ENCODE measurements around the gene POC1A.

POC1A gene

DNA sequence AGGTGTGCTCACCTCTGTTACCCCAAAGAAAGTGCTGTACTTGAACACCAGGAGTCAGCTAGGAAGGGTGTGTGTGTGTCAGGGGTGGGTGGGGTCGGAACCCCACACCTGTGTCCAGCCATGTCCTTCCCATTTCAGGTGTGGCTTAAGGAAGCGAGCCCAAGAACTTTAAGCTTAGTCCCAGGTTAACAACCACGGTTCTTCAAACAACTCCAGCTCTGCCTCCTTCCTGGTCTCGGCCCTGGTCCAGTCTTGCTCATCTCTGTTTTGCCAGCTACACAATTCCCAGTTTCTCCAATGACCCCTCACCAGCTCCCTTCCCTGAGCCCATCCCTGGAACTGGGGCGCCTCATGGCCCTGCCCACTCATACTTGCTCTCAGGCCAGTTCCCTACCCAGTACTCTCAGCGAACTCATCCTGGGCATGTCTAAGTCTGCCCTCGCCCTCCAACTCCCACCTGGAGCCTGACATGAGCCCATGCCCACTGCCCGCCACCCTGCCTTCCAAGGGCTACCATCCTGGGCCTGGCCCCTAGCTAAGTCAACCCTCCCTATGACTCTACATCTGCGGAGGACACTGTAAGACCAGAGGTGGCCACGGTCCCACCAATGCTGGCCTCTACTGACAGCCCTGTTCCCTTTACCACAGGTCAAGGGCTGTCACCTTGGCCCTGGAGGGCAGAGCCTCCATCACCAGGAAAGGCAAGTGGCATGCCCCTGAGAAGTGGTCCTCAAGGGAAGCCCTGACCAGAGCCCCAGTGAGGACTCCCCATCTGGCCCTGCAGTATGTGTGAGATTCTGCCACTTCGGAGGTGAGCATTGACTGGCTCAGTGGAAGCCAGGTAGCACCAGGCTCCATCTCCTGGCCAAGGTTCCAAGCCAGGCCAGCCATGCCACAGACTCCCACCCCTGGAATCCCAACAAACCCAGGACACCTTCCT, 9.2 kb downstream of the POC1A start:
- Histone ChIP-seq H3K4me3 (ENCODE audit: low read depth in 1 of 5, low read length in 5 of 5) (no peak overlapping the region), H3K27me3 (ENCODE audit: control insufficient read depth in 5 of 5, insufficient read depth in 4 of 5, low read length in 5 of 5) (no peaks in the 10 kb centered on the region), H3K27ac (ENCODE audit: low read depth, low read length) (no peak overlapping the region), H3K4me1 (ENCODE audit: control insufficient read depth in 5 of 5, insufficient read depth in 5 of 5, low read length in 5 of 5) (peaks cover 0 to 5% (median 4%) of the 10 kb centered on the region in 5 donors), H3K9me3 (ENCODE audit: control insufficient read depth in 5 of 5, low read length in 5 of 5) (no peaks in the 10 kb centered on the region), H3K36me3 (ENCODE audit: control insufficient read depth in 5 of 5, insufficient read depth in 5 of 5, low read length in 5 of 5) (peaks cover 0 to 13% (median 2%) of the 10 kb centered on the region in 5 donors), H3K9ac (ENCODE audit: low read length in 5 of 5) (no peak overlapping the region)

GRCh38 chr3:52144034-52144795, 10.0 kb downstream of the POC1A start:
- Histone ChIP-seq H3K27ac (ENCODE audit: low read depth, low read length) (no peak overlapping the region), H3K27me3 (ENCODE audit: control insufficient read depth in 5 of 5, insufficient read depth in 4 of 5, low read length in 5 of 5) (no peaks in the 10 kb centered on the region), H3K4me3 (ENCODE audit: low read depth in 1 of 5, low read length in 5 of 5) (no peak overlapping the region), H3K4me1 (ENCODE audit: control insufficient read depth in 5 of 5, insufficient read depth in 5 of 5, low read length in 5 of 5) (peaks cover 0 to 5% (median 4%) of the 10 kb centered on the region in 5 donors), H3K9me3 (ENCODE audit: control insufficient read depth in 5 of 5, low read length in 5 of 5) (no peaks in the 10 kb centered on the region), H3K36me3 (ENCODE audit: control insufficient read depth in 5 of 5, insufficient read depth in 5 of 5, low read length in 5 of 5) (peaks cover 0 to 13% (median 2%) of the 10 kb centered on the region in 5 donors), H3K9ac (ENCODE audit: low read length in 5 of 5) (no peak overlapping the region)

- H3K9me3 ChIP-seq (ENCODE audit: control insufficient read depth in 5 of 5, low read length in 5 of 5): no peaks in the 10 kb centered on the region
- H3K27me3 ChIP-seq (ENCODE audit: control insufficient read depth in 5 of 5, insufficient read depth in 4 of 5, low read length in 5 of 5): no peaks in the 10 kb centered on the region
- peaks cover 0 to 5% (median 4%) of the 10 kb centered on the region in 5 donors for H3K4me1 ChIP-seq (ENCODE audit: control insufficient read depth in 5 of 5, insufficient read depth in 5 of 5, low read length in 5 of 5)
- no peak overlapping the region for H3K27ac ChIP-seq (ENCODE audit: low read depth, low read length)
- peaks cover 0 to 11% (median 2%) of the 10 kb centered on the region in 5 donors for H3K36me3 ChIP-seq (ENCODE audit: control insufficient read depth in 5 of 5, insufficient read depth in 5 of 5, low read length in 5 of 5)
- H3K9ac ChIP-seq (ENCODE audit: low read length in 5 of 5): no peak overlapping the region
- H3K4me3 ChIP-seq (ENCODE audit: low read depth in 1 of 5, low read length in 5 of 5): no peak overlapping the region
Observed at GRCh38 chr3:52143616-52144015, 10.6 kb downstream of the POC1A start.

DNA sequence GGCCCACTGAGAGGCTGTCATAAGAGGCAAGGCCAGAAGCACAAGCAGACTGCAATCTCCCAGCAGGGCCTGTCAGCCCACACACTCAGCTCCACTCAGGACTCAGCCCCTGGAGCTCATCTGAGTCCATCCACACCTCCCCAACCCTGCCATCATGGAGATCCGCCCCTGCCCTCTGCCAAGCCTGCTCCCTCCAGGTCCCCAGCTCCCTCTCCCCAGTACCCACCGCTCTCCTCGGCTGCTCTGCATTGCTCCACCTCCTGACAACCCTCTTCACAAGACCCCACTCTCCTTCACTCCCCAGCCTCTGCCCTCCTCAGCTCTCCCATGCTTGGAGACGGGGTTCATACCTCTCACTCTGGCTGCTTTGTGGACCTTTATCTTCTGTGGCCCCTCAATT, 11.1 kb downstream of the POC1A start:
- H3K36me3 ChIP-seq (ENCODE audit: control insufficient read depth in 5 of 5, insufficient read depth in 5 of 5, low read length in 5 of 5): peaks cover 0 to 10% (median 2%) of the 10 kb centered on the region in 5 donors
- no peak overlapping the region for H3K27ac ChIP-seq (ENCODE audit: low read depth, low read length)
- no peaks in the 10 kb centered on the region for H3K9me3 ChIP-seq (ENCODE audit: control insufficient read depth in 5 of 5, low read length in 5 of 5)
- H3K4me1 ChIP-seq (ENCODE audit: control insufficient read depth in 5 of 5, insufficient read depth in 5 of 5, low read length in 5 of 5): peaks cover 0 to 10% (median 4%) of the 10 kb centered on the region in 5 donors
- no peaks in the 10 kb centered on the region for H3K27me3 ChIP-seq (ENCODE audit: control insufficient read depth in 5 of 5, insufficient read depth in 4 of 5, low read length in 5 of 5)
- no peak overlapping the region for H3K9ac ChIP-seq (ENCODE audit: low read length in 5 of 5)
- no peak overlapping the region for H3K4me3 ChIP-seq (ENCODE audit: low read depth in 1 of 5, low read length in 5 of 5)

DNA sequence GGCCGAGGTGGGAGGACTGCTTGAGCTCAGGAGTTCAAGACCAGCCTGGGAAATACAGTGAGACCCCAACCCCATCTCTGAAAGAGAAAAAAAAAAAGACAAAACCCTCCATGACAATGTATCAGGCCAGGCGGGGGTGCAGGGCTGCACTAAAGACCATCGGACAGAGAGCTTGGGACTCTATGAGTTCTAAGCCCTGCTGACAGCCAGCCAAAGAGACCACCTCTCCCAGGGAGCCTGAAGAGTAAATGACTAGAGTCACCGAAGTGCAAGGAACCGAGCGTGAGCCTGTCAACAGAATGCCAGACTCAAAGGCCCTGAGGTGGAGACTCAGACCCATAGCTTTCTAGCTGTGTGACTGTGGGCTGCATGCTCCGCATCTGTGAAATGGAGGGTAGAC, 12.5 kb downstream of the POC1A start:
- no peaks in the 10 kb centered on the region for H3K9me3 ChIP-seq (ENCODE audit: control insufficient read depth in 5 of 5, low read length in 5 of 5)
- no peak overlapping the region for H3K9ac ChIP-seq (ENCODE audit: low read length in 5 of 5)
- H3K4me1 ChIP-seq (ENCODE audit: control insufficient read depth in 5 of 5, insufficient read depth in 5 of 5, low read length in 5 of 5): peaks cover 0 to 23% (median 4%) of the 10 kb centered on the region in 5 donors
- peaks cover 0 to 9% (median 2%) of the 10 kb centered on the region in 5 donors for H3K36me3 ChIP-seq (ENCODE audit: control insufficient read depth in 5 of 5, insufficient read depth in 5 of 5, low read length in 5 of 5)
- no peak overlapping the region for H3K4me3 ChIP-seq (ENCODE audit: low read depth in 1 of 5, low read length in 5 of 5)
- H3K27me3 ChIP-seq (ENCODE audit: control insufficient read depth in 5 of 5, insufficient read depth in 4 of 5, low read length in 5 of 5): no peaks in the 10 kb centered on the region
- H3K27ac ChIP-seq (ENCODE audit: low read depth, low read length): no peak overlapping the region

GRCh38 chr3:52140769-52141168, 13.5 kb downstream of the POC1A start:
- Histone ChIP-seq H3K9ac (ENCODE audit: low read length in 5 of 5) (no peak overlapping the region), H3K4me1 (ENCODE audit: control insufficient read depth in 5 of 5, insufficient read depth in 5 of 5, low read length in 5 of 5) (peaks cover 0 to 31% (median 11%) of the 10 kb centered on the region in 5 donors), H3K36me3 (ENCODE audit: control insufficient read depth in 5 of 5, insufficient read depth in 5 of 5, low read length in 5 of 5) (peaks cover 0 to 7% (median 2%) of the 10 kb centered on the region in 5 donors), H3K27me3 (ENCODE audit: control insufficient read depth in 5 of 5, insufficient read depth in 4 of 5, low read length in 5 of 5) (no peaks in the 10 kb centered on the region), H3K4me3 (ENCODE audit: low read depth in 1 of 5, low read length in 5 of 5) (no peak overlapping the region), H3K9me3 (ENCODE audit: control insufficient read depth in 5 of 5, low read length in 5 of 5) (no peaks in the 10 kb centered on the region), H3K27ac (ENCODE audit: low read depth, low read length) (no peak overlapping the region)

DNA sequence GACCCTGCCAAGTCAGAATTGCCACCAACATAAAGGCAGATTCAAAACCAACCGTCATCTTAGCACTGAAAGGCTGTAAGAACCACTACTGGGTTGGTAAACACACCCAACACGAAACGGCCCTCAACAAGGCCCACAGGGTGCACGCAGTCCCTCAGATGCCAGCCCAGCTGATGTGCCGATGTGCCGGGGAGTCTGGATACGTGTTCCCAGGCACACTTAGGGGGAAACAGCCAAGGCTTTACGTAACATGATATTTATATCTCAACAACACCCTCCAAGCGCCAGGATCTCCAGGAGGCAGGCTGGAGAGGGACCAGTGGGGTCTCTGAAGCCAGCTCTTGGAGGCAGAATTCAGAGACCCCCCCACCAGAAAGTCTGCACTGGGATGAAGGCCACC, 14.2 kb downstream of the POC1A start:
- Histone ChIP-seq H3K9me3 (ENCODE audit: control insufficient read depth in 5 of 5, low read length in 5 of 5) (no peaks in the 10 kb centered on the region), H3K4me1 (ENCODE audit: control insufficient read depth in 5 of 5, insufficient read depth in 5 of 5, low read length in 5 of 5) (peaks cover 0 to 35% (median 11%) of the 10 kb centered on the region in 5 donors), H3K36me3 (ENCODE audit: control insufficient read depth in 5 of 5, insufficient read depth in 5 of 5, low read length in 5 of 5) (peaks cover 0 to 3% (median 0%) of the 10 kb centered on the region in 5 donors), H3K4me3 (ENCODE audit: low read depth in 1 of 5, low read length in 5 of 5) (no peak overlapping the region), H3K27ac (ENCODE audit: low read depth, low read length) (no peak overlapping the region), H3K27me3 (ENCODE audit: control insufficient read depth in 5 of 5, insufficient read depth in 4 of 5, low read length in 5 of 5) (no peaks in the 10 kb centered on the region), H3K9ac (ENCODE audit: low read length in 5 of 5) (no peak overlapping the region)

- Histone ChIP-seq H3K9me3 (ENCODE audit: control insufficient read depth in 5 of 5, low read length in 5 of 5) (no peaks in the 10 kb centered on the region), H3K36me3 (ENCODE audit: control insufficient read depth in 5 of 5, insufficient read depth in 5 of 5, low read length in 5 of 5) (peaks cover 0 to 3% (median 0%) of the 10 kb centered on the region in 5 donors), H3K4me1 (ENCODE audit: control insufficient read depth in 5 of 5, insufficient read depth in 5 of 5, low read length in 5 of 5) (peaks cover 0 to 30% (median 7%) of the 10 kb centered on the region in 5 donors), H3K27me3 (ENCODE audit: control insufficient read depth in 5 of 5, insufficient read depth in 4 of 5, low read length in 5 of 5) (no peaks in the 10 kb centered on the region), H3K27ac (ENCODE audit: low read depth, low read length) (no peak overlapping the region), H3K4me3 (ENCODE audit: low read depth in 1 of 5, low read length in 5 of 5) (no peak overlapping the region), H3K9ac (ENCODE audit: low read length in 5 of 5) (peak overlapping the region in 1 of 5 donors; percentile 9)
Observed at GRCh38 chr3:52137311-52137710, 16.9 kb downstream of the POC1A start.

- Histone ChIP-seq H3K4me3 (ENCODE audit: low read depth in 1 of 5, low read length in 5 of 5) (no peak overlapping the region), H3K36me3 (ENCODE audit: control insufficient read depth in 5 of 5, insufficient read depth in 5 of 5, low read length in 5 of 5) (no peaks in the 10 kb centered on the region), H3K9ac (ENCODE audit: low read length in 5 of 5) (peak overlapping the region in 3 of 5 donors; percentile 2 to 46 (median 14)), H3K9me3 (ENCODE audit: control insufficient read depth in 5 of 5, low read length in 5 of 5) (no peaks in the 10 kb centered on the region), H3K4me1 (ENCODE audit: control insufficient read depth in 5 of 5, insufficient read depth in 5 of 5, low read length in 5 of 5) (peaks cover 0 to 30% (median 7%) of the 10 kb centered on the region in 5 donors), H3K27ac (ENCODE audit: low read depth, low read length) (peak overlapping the region; percentile 32), H3K27me3 (ENCODE audit: control insufficient read depth in 5 of 5, insufficient read depth in 4 of 5, low read length in 5 of 5) (no peaks in the 10 kb centered on the region)
Observed at GRCh38 chr3:52136513-52136912, 17.7 kb downstream of the POC1A start.

DNA sequence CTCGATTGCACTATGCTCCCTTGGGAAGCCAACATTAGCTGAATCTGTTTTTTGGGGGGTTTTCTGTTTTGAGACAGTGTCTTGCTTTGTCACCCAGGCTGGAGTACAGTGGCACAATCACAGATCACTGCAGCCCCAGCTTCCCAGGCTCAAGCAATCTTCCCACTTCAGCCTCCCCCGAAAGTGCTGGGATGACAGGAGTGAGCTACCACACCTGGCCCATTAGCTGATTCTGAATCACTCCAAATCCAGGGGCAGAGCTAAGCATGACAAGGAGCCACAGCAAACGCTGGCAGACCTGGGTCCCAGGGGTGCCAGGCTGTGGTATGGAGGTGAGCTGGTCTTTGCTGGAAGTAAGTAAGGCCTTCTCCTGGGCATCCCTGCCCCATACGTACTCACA, 18.9 kb downstream of the POC1A start:
- Histone ChIP-seq H3K9ac (ENCODE audit: low read length in 5 of 5) (no peak overlapping the region), H3K9me3 (ENCODE audit: control insufficient read depth in 5 of 5, low read length in 5 of 5) (no peaks in the 10 kb centered on the region)

More for the DNA sequence above, 18.9 kb downstream of the POC1A start:
- Histone ChIP-seq H3K27ac (ENCODE audit: low read depth, low read length) (no peak overlapping the region), H3K4me1 (ENCODE audit: control insufficient read depth in 5 of 5, insufficient read depth in 5 of 5, low read length in 5 of 5) (peaks cover 0 to 30% (median 7%) of the 10 kb centered on the region in 5 donors), H3K27me3 (ENCODE audit: control insufficient read depth in 5 of 5, insufficient read depth in 4 of 5, low read length in 5 of 5) (no peaks in the 10 kb centered on the region), H3K4me3 (ENCODE audit: low read depth in 1 of 5, low read length in 5 of 5) (no peak overlapping the region), H3K36me3 (ENCODE audit: control insufficient read depth in 5 of 5, insufficient read depth in 5 of 5, low read length in 5 of 5) (no peaks in the 10 kb centered on the region)

All from subcutaneous abdominal adipose tissue (tissue), 5 donors.